Psoas muscle (tissue), 8 donors: Measurements from ENCODE around the gene WDR53. TPM values are rescaled to one million over a fixed set of nuclear protein-coding genes. Genes with fewer than 3 reads are reported as not detected.
"Not testable (repeated sequence)": the region's sequence is repeated elsewhere in the genome, so short reads cannot be mapped to it uniquely, and the experiment has no call there.

Experiments
- ATAC-seq, 4 donors: fragments of 200-7000 bp; cut with Tn5 transposase; one replicate each; pipeline ENCODE4 v1.9.1; 2020; ENCODE audit warnings: moderate library complexity in 3 of 4, mild to moderate bottlenecking in 2 of 4
- DNase-seq, 2 donors: peaks; one replicate each; pipeline ENCODE4 v3.0.0-alpha.2; 2020
- H3K27ac ChIP-seq: fragments of 200-600 bp; one replicate; pipeline ENCODE4 v1.8.0; 2022
- H3K27me3 ChIP-seq, 3 donors: fragments of 200-600 bp in 1 of 3; one replicate each; pipeline versions ENCODE4 v1.6.1 to v1.8.0; 2013 to 2022; ENCODE audit warnings: low read length in 2 of 3, mild to moderate bottlenecking in 2 of 3, moderate library complexity in 1 of 3; ENCODE audit not compliant: insufficient read depth in 3 of 3
- H3K36me3 ChIP-seq, 2 donors: fragments of 200-600 bp in 1 of 2; one replicate each; pipeline versions ENCODE4 v1.6.1 to v1.8.0; 2013 to 2022; ENCODE audit warnings: low read depth in 1 of 2, mild to moderate bottlenecking in 1 of 2, moderate library complexity in 1 of 2; ENCODE audit not compliant: insufficient read depth in 1 of 2
- H3K4me1 ChIP-seq: fragments of 200-600 bp; one replicate; pipeline ENCODE4 v1.8.0; 2022
- H3K4me3 ChIP-seq: fragments of 200-600 bp; one replicate; pipeline ENCODE4 v1.8.0; 2022; ENCODE audit warnings: mild to moderate bottlenecking
- H3K9me3 ChIP-seq: fragments of 200-600 bp; one replicate; pipeline ENCODE4 v1.8.0; 2022
- WGBS, 3 donors: extraction: QIAGEN DNeasy Blood & Tissue Kit; methylation state at CpG; one replicate each; pipeline versions ENCODE4 v1.1.6 to v1.1.7; 2013; 5-methylcytosine and 5-hydroxymethylcytosine counted together
- intact Hi-C, 2 donors: fragments of 100-400 bp; cut with DNase I; formaldehyde crosslinking; loops; one replicate each; pipeline versions ENCODE4 v1.11.0 to v1.14.2; 2022
- polyA plus RNA-seq, 3 donors: library from polyadenylated mRNA; stranded (reverse); fragments of 200-250 nt; gene quantifications; one replicate each; pipeline ENCODE4 v1.2.3, GENCODE V29; 2013
- total RNA-seq, 4 donors: library from RNA; stranded (reverse); fragmentation: NEBNext Ultra II Directional in 2 of 4; extraction: Animal tissue kit (Norgen Biotek cat#: 25700) in 2 of 4; gene quantifications; one replicate each; pipeline versions ENCODE4 v1.2.1 to v1.2.4, GENCODE V29; 2021 to 2023
- TF ChIP-seq, protein P1 (sequence below): fragments of 200-600 bp; IDR thresholded peaks from one replicate; pipeline ENCODE4 v1.8.0; 2022; ENCODE audit warnings: antibody characterized with exemption
- donor health status: healthy with polysubstance abuse.
- donor health status: DM: no; HTN: no; CAD: no; lungs with moderate emphysema.
- donor health status: Bipolar disorder and iron deficiency.
- donor health status: healthy.
- donor health status: DM: yes; HTN: yes; CAD: no.
- donor health status: DM: no; HTN: no; CAD: no.
- donor health status: DM: no; HTN: no; CAD: no.
- donor health status: DM: yes; HTN: yes; CAD: no.

Gene WDR53
- total and polyA plus RNA-seq, 7 donors: 4.4 to 18.9 (median 10.5) TPM

DNA sequence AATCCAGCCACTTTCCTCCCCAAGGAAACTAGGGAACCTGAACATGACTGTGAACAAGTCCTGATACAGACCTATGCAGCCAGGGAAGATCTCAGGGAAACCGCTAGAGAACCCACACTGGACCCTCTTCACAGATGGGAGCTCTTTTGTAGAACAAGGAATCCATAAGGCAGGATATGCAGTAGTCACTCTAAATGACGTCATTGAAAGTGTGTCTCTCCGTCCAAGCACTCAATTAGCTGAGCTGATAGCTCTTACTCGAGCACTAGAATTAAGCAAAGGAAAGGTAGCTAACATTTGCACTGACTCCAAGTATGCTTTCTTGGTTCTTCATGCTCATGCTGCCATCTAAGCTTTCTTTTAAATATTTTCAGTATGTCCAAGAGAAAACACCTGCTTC lies 43.2 kb downstream of the WDR53 start:
- Histone ChIP-seq H3K4me3 (no peak overlapping the region), H3K4me1 (no peaks in the 10 kb centered on the region), H3K36me3 (no peaks in the 10 kb centered on the region), H3K9me3 (peaks cover 2% of the 10 kb centered on the region), H3K27ac (no peak overlapping the region), H3K27me3 (no peaks in the 10 kb centered on the region)
- TF ChIP-seq, protein P1, sequence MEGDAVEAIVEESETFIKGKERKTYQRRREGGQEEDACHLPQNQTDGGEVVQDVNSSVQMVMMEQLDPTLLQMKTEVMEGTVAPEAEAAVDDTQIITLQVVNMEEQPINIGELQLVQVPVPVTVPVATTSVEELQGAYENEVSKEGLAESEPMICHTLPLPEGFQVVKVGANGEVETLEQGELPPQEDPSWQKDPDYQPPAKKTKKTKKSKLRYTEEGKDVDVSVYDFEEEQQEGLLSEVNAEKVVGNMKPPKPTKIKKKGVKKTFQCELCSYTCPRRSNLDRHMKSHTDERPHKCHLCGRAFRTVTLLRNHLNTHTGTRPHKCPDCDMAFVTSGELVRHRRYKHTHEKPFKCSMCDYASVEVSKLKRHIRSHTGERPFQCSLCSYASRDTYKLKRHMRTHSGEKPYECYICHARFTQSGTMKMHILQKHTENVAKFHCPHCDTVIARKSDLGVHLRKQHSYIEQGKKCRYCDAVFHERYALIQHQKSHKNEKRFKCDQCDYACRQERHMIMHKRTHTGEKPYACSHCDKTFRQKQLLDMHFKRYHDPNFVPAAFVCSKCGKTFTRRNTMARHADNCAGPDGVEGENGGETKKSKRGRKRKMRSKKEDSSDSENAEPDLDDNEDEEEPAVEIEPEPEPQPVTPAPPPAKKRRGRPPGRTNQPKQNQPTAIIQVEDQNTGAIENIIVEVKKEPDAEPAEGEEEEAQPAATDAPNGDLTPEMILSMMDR: no peak
- DNase-seq (no peak), ATAC-seq (no peak)
- 83 to 86% (median 83%) methylated on average over 4 of the region's 4 CpGs for WGBS, 3 donors
- intact Hi-C loops: no loop called here

DNA sequence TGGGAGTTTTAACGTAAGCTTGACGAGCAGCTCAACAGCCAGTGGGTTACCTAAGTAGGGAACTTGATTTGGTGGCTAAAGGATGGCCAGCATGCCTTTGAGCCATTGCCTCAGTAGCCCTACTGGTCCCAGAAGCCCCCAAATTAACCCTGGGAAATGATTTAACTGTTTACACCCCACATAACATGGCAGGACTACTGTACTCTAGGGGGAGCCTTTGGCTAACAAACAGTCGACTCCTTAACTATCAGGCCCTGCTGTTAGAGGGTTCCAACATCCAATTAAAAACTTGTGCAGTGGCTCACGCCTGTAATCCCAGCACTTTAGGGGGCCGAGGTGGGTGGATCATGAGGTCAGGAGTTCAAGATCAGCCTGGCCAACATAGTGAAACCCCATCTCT lies 43.8 kb downstream of the WDR53 start:
- DNase-seq: no peak
- Histone ChIP-seq H3K27ac (no peak overlapping the region), H3K4me3 (no peak overlapping the region), H3K4me1 (no peaks in the 10 kb centered on the region), H3K27me3 (no peaks in the 10 kb centered on the region), H3K9me3 (peaks cover 8% of the 10 kb centered on the region), H3K36me3 (no peaks in the 10 kb centered on the region)
- intact Hi-C loops: loop anchor here in 1 of 2 donors (5.0 kb wide), 1 partner anchor 42 kb away; no protein-coding TSS in a partner anchor
- WGBS, 3 donors: 50 to 57% (median 52%) methylated on average over 5 of the region's 5 CpGs
- no peak for ATAC-seq
- TF ChIP-seq, protein P1: no peak

DNA sequence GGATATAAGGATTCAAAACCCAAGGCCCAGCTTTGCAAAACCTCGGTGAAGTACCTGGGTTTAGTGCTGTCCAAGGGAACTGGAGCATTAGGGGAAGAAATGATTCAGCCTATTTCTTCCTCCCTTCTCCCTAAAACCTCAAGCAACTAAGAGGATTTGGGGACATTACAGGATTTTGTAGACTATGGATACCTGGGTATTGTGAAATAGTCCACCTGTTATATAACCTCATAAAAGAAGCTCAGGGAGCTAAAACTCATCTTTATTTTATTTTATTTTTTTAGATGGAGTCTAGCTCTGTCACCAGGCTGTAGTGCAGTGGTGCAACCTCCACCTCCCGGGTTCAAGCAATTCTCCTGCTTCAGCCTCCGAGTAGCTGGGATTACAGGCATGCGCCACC lies 44.5 kb downstream of the WDR53 start:
- Histone ChIP-seq H3K4me1 (no peaks in the 10 kb centered on the region), H3K27me3 (no peaks in the 10 kb centered on the region), H3K4me3 (no peak overlapping the region), H3K27ac (no peak overlapping the region), H3K9me3 (peaks cover 12% of the 10 kb centered on the region), H3K36me3 (no peaks in the 10 kb centered on the region)
- DNase-seq: no peak
- intact Hi-C loops: loop anchor here in 1 of 2 donors (5.0 kb wide), 1 partner anchor 42 kb away; no protein-coding TSS in a partner anchor
- TF ChIP-seq, protein P1: no peak
- 93 to 97% (median 95%) methylated on average over 4 of the region's 4 CpGs for WGBS, 3 donors
- ATAC-seq: no peak

DNA sequence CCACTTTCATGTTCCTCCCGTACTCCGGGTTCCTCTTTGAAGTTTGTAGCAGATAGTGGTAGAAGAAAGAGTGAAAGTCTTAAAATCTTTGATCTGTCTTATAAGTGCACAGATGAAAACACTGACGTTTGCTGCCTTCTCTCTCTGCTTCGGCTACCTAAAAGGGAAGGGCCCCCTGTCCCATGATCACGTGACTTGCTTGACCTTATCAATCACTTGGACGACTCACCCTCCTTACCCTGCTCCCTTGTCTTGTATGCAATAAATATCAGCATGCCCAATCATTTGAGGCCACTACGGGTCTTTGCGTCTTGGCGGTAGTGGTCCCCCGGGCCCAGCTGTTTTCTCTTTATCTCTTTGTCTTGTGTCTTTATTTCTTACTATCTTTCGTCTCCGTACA lies 47.1 kb downstream of the WDR53 start:
- not testable (repeated sequence) for ATAC-seq, H3K27ac ChIP-seq, DNase-seq, H3K36me3 ChIP-seq, H3K4me3 ChIP-seq, H3K4me1 ChIP-seq, H3K27me3 ChIP-seq
- H3K9me3 ChIP-seq: peaks cover 12% of the 10 kb centered on the region
- 80 to 93% (median 89%) methylated on average over 11 to 12 of the region's 12 CpGs for WGBS, 3 donors
- intact Hi-C loops: loop anchor here in 1 of 2 donors (5.0 kb wide), 1 partner anchor 39 kb away; no protein-coding TSS in a partner anchor

DNA sequence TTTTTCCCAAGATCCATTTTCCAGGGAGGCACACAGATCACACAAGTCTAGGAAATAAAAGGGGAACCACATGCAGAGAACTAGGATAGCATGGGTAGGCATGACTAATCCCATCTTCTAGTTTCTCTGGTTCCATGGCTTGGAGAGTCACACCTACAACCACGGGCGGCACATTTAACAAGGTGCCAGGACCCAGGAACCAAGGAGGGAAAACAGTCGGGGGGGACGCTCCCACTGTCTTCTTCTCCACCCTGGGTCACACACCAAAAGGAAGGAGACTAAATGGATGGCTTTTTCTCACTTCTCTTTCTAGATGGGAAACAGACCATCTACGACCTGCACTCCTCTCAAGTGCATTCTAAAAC lies 48.7 kb downstream of the WDR53 start:
- Histone ChIP-seq H3K4me1 (peaks cover 6% of the 10 kb centered on the region), H3K9me3 (peaks cover 12% of the 10 kb centered on the region), H3K27me3 (no peaks in the 10 kb centered on the region), H3K27ac (no peak overlapping the region), H3K36me3 (no peaks in the 10 kb centered on the region), H3K4me3 (no peak overlapping the region)
- no peak for DNase-seq
- 87 to 90% (median 88%) methylated on average over 5 of the region's 5 CpGs for WGBS, 3 donors
- ATAC-seq: no peak
- intact Hi-C loops: loop anchor here (1.0 to 10.0 kb wide), 4 partner anchors 33 to 267 kb away; no protein-coding TSS in a partner anchor
- TF ChIP-seq, protein P1: no peak
